Astrocyte (in vitro differentiated cells and primary cell): ENCODE results near the gene UBE2U. TPM values are rescaled to one million over a fixed set of nuclear protein-coding genes. Genes with fewer than 3 reads are reported as not detected.
A peak's percentile ranks its signal among the peaks of the same experiment; 100 is the strongest.

Source experiments
- DNase-seq: peaks from one replicate; pipeline ENCODE4 v3.0.0-alpha.2; 2010; ENCODE audit warnings: low read depth
- FAIRE-seq: peaks from 2 replicates; lab custom pipeline; 2011; peaks lifted over from hg19 to GRCh38; lab: Jason Lieb, UNC
- H2AFZ ChIP-seq: 2 replicates; pipeline ENCODE4 v1.6.0; 2012; ENCODE audit warnings: low read depth, low read length, inconsistent platforms
- H3K27ac ChIP-seq: 2 replicates; pipeline ENCODE4 v1.5.1; 2011; ENCODE audit warnings: low read depth, low read length, inconsistent platforms
- H3K27me3 ChIP-seq: 2 replicates; pipeline ENCODE4 v1.6.0; 2011; ENCODE audit warnings: low read length, inconsistent platforms; ENCODE audit not compliant: insufficient read depth
- H3K36me3 ChIP-seq: 2 replicates; pipeline ENCODE4 v1.5.1; 2011; ENCODE audit warnings: low read length, inconsistent platforms; ENCODE audit not compliant: insufficient read depth
- H3K4me1 ChIP-seq: 2 replicates; pipeline ENCODE4 v1.5.1; 2011; ENCODE audit warnings: low read length, inconsistent platforms; ENCODE audit not compliant: insufficient read depth
- H3K4me2 ChIP-seq: 2 replicates; pipeline ENCODE4 v1.6.0; 2012; ENCODE audit warnings: low read length, inconsistent platforms
- H3K4me3 ChIP-seq: 2 replicates; pipeline ENCODE4 v1.5.1; 2011; ENCODE audit warnings: low read depth, mild to moderate bottlenecking, low read length, inconsistent platforms; ENCODE audit not compliant: insufficient read depth
- H3K79me2 ChIP-seq: 2 replicates; pipeline ENCODE4 v1.6.0; 2012; ENCODE audit warnings: mild to moderate bottlenecking, low read length, inconsistent platforms; ENCODE audit not compliant: insufficient read depth
- H3K9ac ChIP-seq: 2 replicates; pipeline ENCODE4 v1.6.0; 2012; ENCODE audit warnings: mild to moderate bottlenecking, low read length, inconsistent platforms
- H3K9me3 ChIP-seq: 2 replicates; pipeline ENCODE4 v1.5.1; 2012; ENCODE audit warnings: low read depth, mild to moderate bottlenecking, low read length, inconsistent platforms; ENCODE audit not compliant: insufficient read depth
- H4K20me1 ChIP-seq: 2 replicates; pipeline ENCODE4 v1.6.0; 2012; ENCODE audit warnings: low read length, inconsistent platforms; ENCODE audit not compliant: insufficient read depth
- H3K27ac Mint-ChIP-seq: one replicate; pipeline ENCODE4 v1.8.0; 2021; ENCODE audit warnings: mild to moderate bottlenecking, mixed read lengths; ENCODE audit not compliant: unreplicated experiment
- H3K27me3 Mint-ChIP-seq: one replicate; pipeline ENCODE4 v1.8.0; 2021; ENCODE audit warnings: low read depth, mixed read lengths; ENCODE audit not compliant: unreplicated experiment
- H3K36me3 Mint-ChIP-seq: one replicate; pipeline ENCODE4 v1.8.0; 2021; ENCODE audit warnings: low read depth, mixed read lengths; ENCODE audit not compliant: unreplicated experiment
- H3K4me1 Mint-ChIP-seq: one replicate; pipeline ENCODE4 v1.8.0; 2021; ENCODE audit warnings: low read depth, mixed read lengths; ENCODE audit not compliant: unreplicated experiment
- H3K4me3 Mint-ChIP-seq: one replicate; pipeline ENCODE4 v1.8.0; 2021; ENCODE audit warnings: mild to moderate bottlenecking, moderate library complexity, mixed read lengths; ENCODE audit not compliant: unreplicated experiment
- H3K9me3 Mint-ChIP-seq: one replicate; pipeline ENCODE4 v1.8.0; 2021; ENCODE audit warnings: mild to moderate bottlenecking, mixed read lengths; ENCODE audit not compliant: unreplicated experiment
- EZH2 ChIP-seq: IDR thresholded peaks from 2 replicates; pipeline ENCODE4 v1.6.1; 2012; ENCODE audit warnings: mild to moderate bottlenecking, low read length, inconsistent platforms; ENCODE audit not compliant: insufficient read depth
- total RNA-seq: library from RNA; stranded (reverse); gene quantifications from 2 replicates; pipeline ENCODE4 v1.2.1, GENCODE V29; 2021
- TF ChIP-seq, protein P1 (sequence below): IDR thresholded peaks from 2 replicates; pipeline ENCODE4 v1.5.1; 2011; ENCODE audit warnings: low read depth, mild to moderate bottlenecking, inconsistent platforms, low read length, moderate library complexity; ENCODE audit not compliant: insufficient read depth

Gene UBE2U
- total RNA-seq, 1 donor from 2014 or later = not detected

DNA sequence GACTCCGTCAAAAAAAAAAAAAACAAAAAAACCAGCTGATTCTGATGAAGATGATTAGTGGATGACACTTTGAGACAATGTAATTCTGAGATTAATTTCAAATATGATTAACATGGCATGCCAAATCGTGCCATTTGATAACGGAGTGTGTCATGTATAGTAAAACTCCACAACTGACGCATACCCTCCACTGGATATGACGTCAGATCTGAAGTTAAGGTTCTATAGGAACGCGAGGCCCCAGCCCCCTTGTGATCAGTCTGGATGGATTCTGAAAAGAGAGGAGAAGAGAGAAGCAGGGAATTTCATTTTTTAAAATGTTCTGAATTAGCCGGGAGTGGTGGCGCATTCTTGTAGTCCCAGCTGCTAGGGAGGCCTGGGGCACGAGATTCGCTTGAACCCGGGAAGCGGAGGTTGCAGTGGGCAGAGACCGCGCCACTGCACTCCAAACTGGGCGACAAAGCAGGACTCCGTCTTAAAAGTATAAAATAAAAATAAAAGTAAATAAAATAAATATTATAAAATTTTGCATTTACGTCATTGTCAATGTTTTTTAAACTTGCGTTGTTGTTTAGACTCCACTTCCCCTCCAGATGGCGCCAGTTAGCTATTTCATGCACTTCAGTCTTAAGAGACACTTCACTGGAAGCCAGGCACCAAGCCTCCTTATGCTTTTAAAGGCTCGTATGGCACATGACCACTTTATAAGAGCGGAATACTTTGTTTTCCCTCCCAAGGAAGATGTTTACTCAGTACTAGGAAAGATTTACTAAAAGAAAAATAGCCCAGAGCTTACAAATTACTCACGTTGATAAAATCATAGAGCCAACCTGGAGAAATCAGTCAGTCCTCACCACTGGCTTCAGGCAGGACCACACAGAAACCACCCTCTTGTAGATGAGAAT is 65.5 kb downstream of the UBE2U start:
- no peaks in the 10 kb centered on the region for H3K79me2 ChIP-seq
- no peak overlapping the region for H2AFZ ChIP-seq
- H3K4me1 ChIP-seq = no peaks in the 10 kb centered on the region
- DNase-seq (peak; percentile 57), FAIRE-seq (peak; percentile 13)
- Mint-ChIP-seq H3K9me3 (peaks cover 8% of the 10 kb centered on the region), H3K4me3 (no peak overlapping the region), H3K4me1 (peaks cover under 1% of the 10 kb centered on the region), H3K36me3 (peaks cover 2% of the 10 kb centered on the region), H3K27me3 (no peaks in the 10 kb centered on the region), H3K27ac (no peak overlapping the region)
- H3K27me3 ChIP-seq = peaks cover 14% of the 10 kb centered on the region
- H3K4me3 ChIP-seq = no peak overlapping the region
- TF ChIP-seq EZH2 = no peak
- TF ChIP-seq, protein P1, sequence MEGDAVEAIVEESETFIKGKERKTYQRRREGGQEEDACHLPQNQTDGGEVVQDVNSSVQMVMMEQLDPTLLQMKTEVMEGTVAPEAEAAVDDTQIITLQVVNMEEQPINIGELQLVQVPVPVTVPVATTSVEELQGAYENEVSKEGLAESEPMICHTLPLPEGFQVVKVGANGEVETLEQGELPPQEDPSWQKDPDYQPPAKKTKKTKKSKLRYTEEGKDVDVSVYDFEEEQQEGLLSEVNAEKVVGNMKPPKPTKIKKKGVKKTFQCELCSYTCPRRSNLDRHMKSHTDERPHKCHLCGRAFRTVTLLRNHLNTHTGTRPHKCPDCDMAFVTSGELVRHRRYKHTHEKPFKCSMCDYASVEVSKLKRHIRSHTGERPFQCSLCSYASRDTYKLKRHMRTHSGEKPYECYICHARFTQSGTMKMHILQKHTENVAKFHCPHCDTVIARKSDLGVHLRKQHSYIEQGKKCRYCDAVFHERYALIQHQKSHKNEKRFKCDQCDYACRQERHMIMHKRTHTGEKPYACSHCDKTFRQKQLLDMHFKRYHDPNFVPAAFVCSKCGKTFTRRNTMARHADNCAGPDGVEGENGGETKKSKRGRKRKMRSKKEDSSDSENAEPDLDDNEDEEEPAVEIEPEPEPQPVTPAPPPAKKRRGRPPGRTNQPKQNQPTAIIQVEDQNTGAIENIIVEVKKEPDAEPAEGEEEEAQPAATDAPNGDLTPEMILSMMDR = peak; percentile 72
- H3K36me3 ChIP-seq = no peaks in the 10 kb centered on the region
- H3K4me2 ChIP-seq = no peak overlapping the region
- no peaks in the 10 kb centered on the region for H4K20me1 ChIP-seq
- no peak overlapping the region for H3K9ac ChIP-seq
- H3K27ac ChIP-seq = no peak overlapping the region
- no peaks in the 10 kb centered on the region for H3K9me3 ChIP-seq

DNA sequence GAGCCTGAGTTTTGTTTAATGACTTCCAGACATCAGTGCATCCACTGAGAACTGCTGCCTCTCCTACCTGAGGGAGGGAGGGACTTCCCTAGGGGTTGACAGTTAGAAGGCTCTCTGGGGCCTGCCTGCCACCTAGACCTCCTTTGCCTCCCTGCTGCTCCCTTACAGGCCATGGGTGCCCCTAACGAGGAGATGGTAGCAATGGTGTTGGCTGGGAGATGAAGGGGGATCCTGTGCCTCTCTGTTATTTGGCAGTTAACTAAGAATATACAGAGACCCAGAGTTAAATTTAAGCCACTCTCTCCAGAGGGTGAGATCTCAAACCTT is 66.1 kb downstream of the UBE2U start:
- no peak overlapping the region for H3K27ac Mint-ChIP-seq
- H3K27me3 ChIP-seq = peaks cover 14% of the 10 kb centered on the region
- H3K4me1 Mint-ChIP-seq = no peaks in the 10 kb centered on the region
- H2AFZ ChIP-seq = no peak overlapping the region
- H3K9ac ChIP-seq = no peak overlapping the region
- no peaks in the 10 kb centered on the region for H3K4me1 ChIP-seq
- H4K20me1 ChIP-seq = no peaks in the 10 kb centered on the region
- FAIRE-seq (no peak), DNase-seq (no peak)
- no peak overlapping the region for H3K4me3 ChIP-seq
- H3K36me3 ChIP-seq = no peaks in the 10 kb centered on the region
- H3K79me2 ChIP-seq = no peaks in the 10 kb centered on the region
- no peaks in the 10 kb centered on the region for H3K9me3 ChIP-seq
- TF ChIP-seq, protein P1 = no peak
- TF ChIP-seq EZH2 = no peak
- H3K4me2 ChIP-seq = no peak overlapping the region
- no peak overlapping the region for H3K27ac ChIP-seq
- H3K36me3 Mint-ChIP-seq = peaks cover 2% of the 10 kb centered on the region
- no peak overlapping the region for H3K4me3 Mint-ChIP-seq
- H3K27me3 Mint-ChIP-seq = no peaks in the 10 kb centered on the region
- H3K9me3 Mint-ChIP-seq = peaks cover 8% of the 10 kb centered on the region

DNA sequence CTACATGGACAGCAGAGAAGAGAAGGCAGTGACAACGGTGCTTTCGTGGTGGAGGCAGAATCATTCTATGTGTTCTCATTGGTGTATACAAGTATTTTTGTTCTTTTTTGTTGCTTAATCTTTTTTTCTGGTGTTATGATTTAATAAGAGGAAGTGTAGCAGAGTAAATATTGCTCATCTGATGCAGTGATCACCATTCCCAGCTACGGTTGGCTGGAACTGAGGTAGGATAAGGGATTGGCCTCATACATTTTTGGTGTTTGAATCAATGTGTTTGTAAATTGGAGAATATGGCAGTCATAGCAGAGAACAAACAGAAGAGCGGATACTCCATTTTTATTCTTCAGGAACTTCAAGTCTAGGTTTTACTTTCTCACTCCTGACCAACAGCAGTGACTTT is 76.6 kb downstream of the UBE2U start:
- Mint-ChIP-seq H3K9me3 (no peaks in the 10 kb centered on the region), H3K27me3 (peaks cover 6% of the 10 kb centered on the region), H3K4me3 (no peak overlapping the region), H3K27ac (no peak overlapping the region), H3K36me3 (no peaks in the 10 kb centered on the region), H3K4me1 (no peaks in the 10 kb centered on the region)
- no peak overlapping the region for H2AFZ ChIP-seq
- no peak overlapping the region for H3K4me3 ChIP-seq
- no peaks in the 10 kb centered on the region for H4K20me1 ChIP-seq
- H3K9me3 ChIP-seq = no peaks in the 10 kb centered on the region
- no peak for TF ChIP-seq EZH2
- TF ChIP-seq, protein P1 = no peak
- H3K27ac ChIP-seq = no peak overlapping the region
- H3K79me2 ChIP-seq = no peaks in the 10 kb centered on the region
- DNase-seq (no peak), FAIRE-seq (no peak)
- no peaks in the 10 kb centered on the region for H3K4me1 ChIP-seq
- H3K4me2 ChIP-seq = no peak overlapping the region
- no peaks in the 10 kb centered on the region for H3K27me3 ChIP-seq
- H3K36me3 ChIP-seq = no peaks in the 10 kb centered on the region
- H3K9ac ChIP-seq = no peak overlapping the region
